ENCODE measurements around the gene GGT1.

GRCh38 chr22:24587251-24587650 is 15.7 kb upstream of the GGT1 start:
- TF ChIP-seq, protein P1, sequence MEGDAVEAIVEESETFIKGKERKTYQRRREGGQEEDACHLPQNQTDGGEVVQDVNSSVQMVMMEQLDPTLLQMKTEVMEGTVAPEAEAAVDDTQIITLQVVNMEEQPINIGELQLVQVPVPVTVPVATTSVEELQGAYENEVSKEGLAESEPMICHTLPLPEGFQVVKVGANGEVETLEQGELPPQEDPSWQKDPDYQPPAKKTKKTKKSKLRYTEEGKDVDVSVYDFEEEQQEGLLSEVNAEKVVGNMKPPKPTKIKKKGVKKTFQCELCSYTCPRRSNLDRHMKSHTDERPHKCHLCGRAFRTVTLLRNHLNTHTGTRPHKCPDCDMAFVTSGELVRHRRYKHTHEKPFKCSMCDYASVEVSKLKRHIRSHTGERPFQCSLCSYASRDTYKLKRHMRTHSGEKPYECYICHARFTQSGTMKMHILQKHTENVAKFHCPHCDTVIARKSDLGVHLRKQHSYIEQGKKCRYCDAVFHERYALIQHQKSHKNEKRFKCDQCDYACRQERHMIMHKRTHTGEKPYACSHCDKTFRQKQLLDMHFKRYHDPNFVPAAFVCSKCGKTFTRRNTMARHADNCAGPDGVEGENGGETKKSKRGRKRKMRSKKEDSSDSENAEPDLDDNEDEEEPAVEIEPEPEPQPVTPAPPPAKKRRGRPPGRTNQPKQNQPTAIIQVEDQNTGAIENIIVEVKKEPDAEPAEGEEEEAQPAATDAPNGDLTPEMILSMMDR (IDR thresholded peaks at IDR 0.05; ENCODE audit: low read depth, low read length), result no peak
- no peak for TF ChIP-seq POLR2A (IDR thresholded peaks at IDR 0.05; ENCODE audit: extremely low read depth, insufficient read length)
- TF ChIP-seq, protein P2, sequence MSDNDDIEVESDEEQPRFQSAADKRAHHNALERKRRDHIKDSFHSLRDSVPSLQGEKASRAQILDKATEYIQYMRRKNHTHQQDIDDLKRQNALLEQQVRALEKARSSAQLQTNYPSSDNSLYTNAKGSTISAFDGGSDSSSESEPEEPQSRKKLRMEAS (IDR thresholded peaks at IDR 0.05; ENCODE audit: low read depth, low read length), result no peak
